COLO668 (cell line): ENCODE data around the gene FBXO42.

Source experiments
- DNase-seq: peaks from one replicate; lab custom pipeline; 2025; ENCODE audit not compliant: unreplicated experiment; lab: John Stamatoyannopoulos, UW

The FBXO42 gene

GRCh38 chr1:16326833-16327404, 25.4 kb downstream of the FBXO42 start:
- DNase-seq, result no peak

DNA sequence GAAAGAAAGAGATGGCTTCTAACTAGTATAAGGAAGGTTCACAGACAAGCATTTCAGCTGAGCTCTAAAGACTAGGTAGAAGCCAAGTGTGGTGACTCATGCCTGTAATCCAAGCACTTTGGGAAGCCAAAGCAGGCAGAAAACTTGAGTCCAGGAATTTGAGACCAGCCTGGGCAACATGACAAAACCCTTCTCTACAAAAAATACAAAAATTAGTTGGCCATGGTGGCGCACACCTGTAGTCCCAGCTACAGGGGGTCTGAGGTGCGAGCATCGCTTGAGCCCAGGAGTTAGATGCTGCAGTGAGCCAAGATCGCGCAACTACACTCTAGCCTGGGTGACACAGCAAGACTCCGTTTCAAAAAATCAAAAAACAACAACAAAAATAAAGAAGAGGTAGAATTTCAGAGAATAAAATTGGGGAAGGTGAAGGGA, 27.8 kb downstream of the FBXO42 start:
- no peak for DNase-seq

DNA sequence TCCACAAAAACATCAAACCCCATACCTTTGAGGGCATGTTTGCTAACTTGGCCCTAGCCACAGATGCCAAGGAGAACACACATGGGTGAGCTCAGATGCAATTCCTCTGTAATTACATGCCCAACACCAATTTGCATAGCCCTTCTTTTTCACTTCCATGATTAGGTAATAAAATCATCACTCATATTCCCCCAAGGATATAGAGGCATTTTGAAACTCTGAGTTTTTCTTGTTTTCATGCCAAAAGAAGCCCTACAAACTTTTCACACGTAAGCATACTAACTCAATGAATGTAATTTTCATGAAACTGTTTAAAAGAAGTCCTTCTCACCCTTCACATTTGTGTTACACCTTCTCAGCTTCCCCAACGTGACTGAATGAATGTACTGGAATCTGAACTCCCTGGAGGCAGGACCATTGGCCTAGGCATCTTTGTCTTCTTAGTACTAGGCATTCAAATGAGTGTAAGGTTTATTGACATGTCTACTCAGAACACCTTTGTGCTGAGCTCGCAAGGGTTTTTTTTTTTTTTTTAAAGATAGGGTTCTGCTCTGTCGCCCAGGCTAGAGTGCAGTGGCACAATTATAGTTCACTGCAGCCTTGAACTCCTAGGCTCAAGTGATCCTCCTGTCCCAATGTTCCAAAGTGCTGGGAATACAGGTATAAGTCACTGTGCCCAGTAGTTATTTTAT, 31.0 kb downstream of the FBXO42 start:
- no peak for DNase-seq

- no peak for DNase-seq
Observed at GRCh38 chr1:16318555-16318954, 33.7 kb downstream of the FBXO42 start.

DNA sequence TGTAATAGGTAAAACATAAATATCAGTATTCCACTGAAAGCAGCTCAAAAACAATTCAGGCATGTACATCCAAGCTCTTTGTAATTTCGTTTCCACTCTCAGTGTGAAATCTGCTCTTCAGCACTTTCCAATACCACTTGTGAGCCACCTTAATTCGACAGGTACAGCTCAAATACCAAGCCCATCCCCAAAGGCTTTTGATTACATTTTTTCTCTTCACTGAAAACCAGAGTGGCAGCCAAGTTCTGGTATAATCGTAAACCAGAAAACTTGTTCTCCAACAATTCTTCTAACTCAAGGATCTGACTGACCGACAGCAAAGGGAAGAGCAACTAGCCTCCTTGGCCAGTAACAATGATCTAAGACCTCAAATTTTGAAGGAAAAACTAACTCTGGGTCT, 36.8 kb downstream of the FBXO42 start:
- DNase-seq, result no peak

DNA sequence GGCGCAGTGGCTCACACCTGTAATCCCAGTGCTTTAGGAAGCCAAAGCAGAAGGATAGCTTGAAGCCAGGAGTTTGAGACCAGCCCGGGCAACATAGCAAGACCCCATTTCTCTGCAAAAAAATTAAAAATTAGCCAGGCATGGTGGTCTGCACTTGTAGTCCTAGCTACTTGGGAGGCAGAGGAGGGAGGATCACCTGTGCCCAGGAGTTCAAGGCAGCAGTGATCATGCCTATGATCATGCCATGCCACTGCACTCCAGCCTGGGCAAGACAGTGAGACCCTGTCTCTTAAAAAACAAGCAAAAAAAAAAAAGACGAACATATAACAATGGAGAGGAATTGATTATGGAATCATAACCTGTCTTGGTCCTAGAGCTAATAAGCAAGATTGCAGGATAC, 45.1 kb downstream of the FBXO42 start:
- DNase-seq, result no peak

- DNase-seq, result no peak
Observed at GRCh38 chr1:16302709-16303627, 49.3 kb downstream of the FBXO42 start.

GRCh38 chr1:16300436-16300835, 51.8 kb downstream of the FBXO42 start:
- no peak for DNase-seq

GRCh38 chr1:16298653-16299052, 53.6 kb downstream of the FBXO42 start:
- no peak for DNase-seq

DNA sequence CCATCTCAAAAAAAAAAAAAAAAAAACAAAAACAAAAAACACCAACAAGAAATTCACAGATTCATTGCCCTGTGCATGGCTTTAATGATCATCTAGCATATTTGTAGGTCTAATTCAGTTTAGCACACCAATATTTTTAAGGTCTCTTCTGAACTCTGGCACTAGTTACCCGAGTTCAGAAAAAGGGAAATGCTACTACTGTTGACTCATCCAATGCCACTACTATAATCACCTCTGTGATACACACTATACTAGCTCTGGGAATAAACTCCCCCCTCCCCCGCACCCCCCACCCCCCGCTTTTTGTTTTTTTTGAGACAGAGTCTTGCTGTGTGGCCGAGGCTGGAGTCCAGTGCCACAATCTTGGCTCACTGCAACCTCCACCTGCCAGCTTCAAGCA, 55.6 kb downstream of the FBXO42 start:
- no peak for DNase-seq

DNA sequence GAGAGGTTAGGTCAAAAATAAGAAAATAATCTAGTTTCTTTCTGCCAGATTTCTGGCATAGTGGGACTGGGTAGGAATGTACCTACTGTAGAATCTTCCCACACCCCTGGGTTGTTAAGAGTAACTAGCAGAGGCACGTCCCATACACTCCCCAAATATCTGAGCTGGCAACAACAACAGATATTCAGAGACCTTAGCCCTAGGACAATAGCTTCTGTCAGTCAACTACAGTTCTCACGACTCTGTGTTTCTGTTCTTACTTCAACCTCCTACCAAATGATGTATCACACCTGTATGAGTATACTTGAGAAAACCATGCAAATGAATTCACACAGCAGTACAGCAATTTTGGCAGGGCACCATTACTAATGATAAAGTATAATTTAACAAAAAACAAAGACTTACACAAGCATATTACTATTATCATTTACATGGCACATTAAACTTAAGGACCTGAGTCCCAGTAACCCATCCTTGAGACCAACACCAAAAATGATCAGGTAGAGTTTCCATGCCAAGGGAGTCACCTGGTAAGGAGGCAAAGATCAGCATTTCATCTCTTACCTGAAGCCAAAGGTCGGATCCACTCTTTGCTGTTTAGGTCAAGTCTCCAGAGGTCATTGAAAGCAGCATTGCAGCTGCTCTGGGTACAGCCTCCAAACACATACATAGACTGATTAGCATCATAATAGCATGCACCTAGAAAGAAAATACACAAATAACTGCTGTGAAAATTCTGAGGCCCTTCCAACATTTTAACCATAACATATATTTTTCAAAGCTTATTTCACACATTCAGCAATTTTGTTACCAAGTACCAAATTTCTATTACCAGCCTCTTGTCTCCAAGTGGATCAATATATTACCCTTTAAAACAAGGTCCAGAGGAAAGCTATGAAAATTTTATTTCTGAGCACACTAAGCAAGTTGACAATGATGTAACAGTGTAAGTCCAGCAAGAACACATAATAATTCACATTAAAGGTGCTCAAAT, 57.8 kb downstream of the FBXO42 start:
- DNase-seq, result no peak

- no peak for DNase-seq
Observed at GRCh38 chr1:16293538-16293937, 58.7 kb downstream of the FBXO42 start.

DNA sequence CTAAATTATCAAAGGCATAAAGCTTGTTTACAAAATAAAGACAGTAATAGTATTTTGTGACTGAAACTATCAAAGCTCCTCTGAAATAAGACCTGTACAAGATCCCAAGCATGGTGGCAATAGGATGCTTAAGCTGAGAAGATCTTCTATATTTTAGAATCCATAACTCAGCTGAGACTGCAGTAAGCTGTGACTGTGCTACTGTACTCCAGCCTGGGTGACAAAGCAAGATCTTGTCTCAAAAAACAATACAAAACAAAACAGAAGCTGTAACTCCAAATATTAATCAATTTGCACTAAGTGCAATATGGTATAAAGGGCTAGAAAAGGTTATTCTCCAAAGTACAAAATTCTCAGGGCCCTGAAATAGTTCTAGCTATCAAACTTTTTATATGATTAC, 59.5 kb downstream of the FBXO42 start:
- DNase-seq, result no peak

DNA sequence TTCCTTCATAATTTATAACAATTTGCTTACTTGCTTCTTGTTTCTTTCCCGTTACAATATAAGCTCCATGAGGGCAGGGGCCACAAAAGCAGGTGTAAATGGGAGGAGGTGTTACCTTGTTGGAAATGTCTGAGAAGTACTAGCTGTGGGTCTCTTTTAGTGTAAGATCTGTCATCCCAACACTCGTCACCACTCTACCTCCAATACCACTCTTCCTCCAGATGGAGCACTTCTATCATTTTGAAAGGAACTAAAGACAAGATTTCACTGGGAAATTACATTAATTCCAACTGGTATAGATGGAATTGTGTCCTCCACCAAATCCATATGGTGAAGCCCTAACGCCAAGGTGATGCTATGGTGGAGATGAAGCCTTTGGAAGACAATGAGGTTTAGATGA, 62.3 kb downstream of the FBXO42 start:
- DNase-seq, result no peak

DNA sequence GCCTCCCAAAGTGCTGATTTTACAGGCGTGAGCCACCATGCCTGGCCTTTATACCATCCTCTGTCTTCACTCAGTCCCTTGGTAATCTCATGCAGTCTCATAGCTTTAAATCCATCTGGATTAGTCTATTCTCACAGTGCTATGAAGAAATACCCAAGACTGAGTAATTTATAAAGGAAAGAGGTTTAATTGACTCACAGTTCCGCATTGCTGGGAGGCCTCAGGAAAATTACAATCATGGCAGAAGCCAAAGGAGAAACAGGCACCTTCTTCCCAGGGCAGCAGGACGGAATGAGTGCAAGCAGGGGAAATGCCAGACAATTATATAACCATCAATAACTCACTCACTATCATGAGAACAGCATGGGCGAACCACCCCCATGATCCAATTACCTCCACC, 66.2 kb downstream of the FBXO42 start:
- DNase-seq, result no peak

DNA sequence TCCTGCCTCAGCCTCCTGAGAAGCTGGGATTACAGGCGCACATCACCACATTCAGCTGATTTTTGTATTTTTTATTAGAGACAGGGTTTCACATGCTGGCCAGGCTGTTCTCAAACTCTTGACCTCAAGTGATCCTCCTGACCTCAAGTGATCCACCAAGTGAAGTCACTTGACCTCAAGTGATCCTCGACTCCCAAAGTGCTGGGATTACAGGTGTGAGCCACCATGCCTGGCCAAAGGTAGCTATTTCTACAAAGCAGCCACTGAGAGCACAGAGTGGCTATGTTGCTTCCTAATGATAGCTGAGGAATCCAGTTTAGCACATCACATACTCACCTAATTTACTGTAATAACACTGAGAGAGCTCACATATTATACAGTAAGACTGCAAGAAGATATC, 70.5 kb downstream of the FBXO42 start:
- no peak for DNase-seq

GRCh38 chr1:16279186-16279585, 73.1 kb downstream of the FBXO42 start:
- DNase-seq, result no peak

DNA sequence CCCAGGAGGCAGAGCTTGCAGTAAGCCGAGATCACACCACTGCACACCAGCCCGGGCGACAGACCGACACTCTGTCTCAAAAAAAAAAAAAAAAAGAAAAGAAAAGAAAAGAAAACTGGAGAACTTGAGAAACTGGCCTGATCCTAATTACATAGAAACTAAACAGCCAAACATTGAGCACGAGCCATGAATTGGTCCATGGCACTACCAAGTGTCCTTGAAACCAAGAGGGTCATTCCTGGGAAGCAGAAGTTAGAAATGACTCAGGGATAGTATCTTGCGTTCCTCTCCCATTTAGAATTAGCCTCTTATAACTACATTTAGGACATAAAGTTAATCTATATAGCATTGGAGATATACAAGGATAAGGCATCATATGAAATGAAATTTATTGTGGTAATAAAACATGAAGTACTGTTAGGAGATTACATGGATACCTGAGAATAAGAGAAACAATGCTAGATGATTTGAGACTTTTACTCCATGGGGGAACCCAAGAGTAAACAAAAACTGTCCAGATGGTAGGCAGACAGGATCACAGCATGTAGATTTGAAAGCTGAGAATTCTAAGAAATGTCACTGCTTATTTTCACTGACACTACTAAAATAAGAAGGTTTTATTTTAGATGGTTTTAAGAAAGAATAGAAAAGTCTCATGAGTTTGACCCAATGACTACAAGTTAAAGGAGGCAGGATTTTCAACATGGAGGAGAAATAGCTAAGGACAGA, 75.8 kb downstream of the FBXO42 start:
- DNase-seq, result no peak

- DNase-seq, result no peak
Observed at GRCh38 chr1:16275591-16275990, 76.7 kb downstream of the FBXO42 start.

DNA sequence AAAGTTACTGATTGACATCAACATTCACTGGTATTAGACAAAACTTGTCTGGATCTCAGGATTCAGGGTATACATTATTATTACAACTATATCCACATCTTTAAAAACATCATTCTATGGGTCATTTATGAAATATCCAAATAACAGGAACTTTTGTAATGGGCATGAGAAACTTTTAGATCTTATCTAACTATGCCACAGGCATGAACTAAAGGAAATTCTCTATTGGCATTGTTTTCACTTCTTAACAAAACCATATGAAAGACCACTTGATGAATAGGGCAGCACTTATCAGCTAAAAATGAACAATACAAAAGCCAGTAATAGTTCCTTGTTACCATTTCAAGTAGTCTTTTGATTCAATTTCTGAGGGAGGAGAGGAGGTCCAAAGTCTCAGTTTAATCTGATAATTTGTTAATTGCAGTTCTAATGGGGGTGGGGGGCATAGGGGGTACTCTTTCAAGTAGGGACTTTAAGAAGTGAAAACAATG, 84.5 kb downstream of the FBXO42 start:
- no peak for DNase-seq
